Measurements from ENCODE around the gene KIF1A. TPM values are rescaled to one million over a fixed set of nuclear protein-coding genes. Genes with fewer than 3 reads are reported as not detected.

The KIF1A gene
- total and polyA plus RNA-seq, 10 of the 15 experiments (the other 5 are each of a cell fraction or from before 2014, with no cell fraction given): 0.04 to 0.95 (median 0.06) TPM; not detected in 5

- no TSS peak for BruUV-seq (replicated peaks)
- Histone ChIP-seq H3K9me3 (replicated peaks; ENCODE audit: control insufficient read depth, insufficient read depth, low read length) (no peaks in the 10 kb centered on the region; the same call in 2 of the 3 replicates), H3K27me3 (replicated peaks in 1 of 2; ENCODE audit: control insufficient read depth in 2 of 2, insufficient read depth in 2 of 2, low read length in 1 of 2) (no peaks in the 10 kb centered on the region; a peak in 2 of 4 replicates), H4K20me1 (ENCODE audit: control insufficient read depth, insufficient read depth) (no peaks in the 10 kb centered on the region), H3K36me3 (ENCODE audit: control insufficient read depth in 2 of 2, insufficient read depth in 2 of 2, low read length in 1 of 2) (no peaks in the 10 kb centered on the region), H3K4me3 (no peak overlapping the region), H3K79me2 (ENCODE audit: control insufficient read depth, insufficient read depth, low read length) (no peaks in the 10 kb centered on the region), H3K4me1 (ENCODE audit: control insufficient read depth, insufficient read depth, low read length) (no peaks in the 10 kb centered on the region), H3K4me2 (ENCODE audit: control insufficient read depth, insufficient read depth) (no peak overlapping the region), H3K9ac (ENCODE audit: control insufficient read depth, insufficient read depth, low read length) (no peak overlapping the region), H2AFZ (ENCODE audit: control insufficient read depth, low read depth, low read length) (no peak overlapping the region), H3K27ac (ENCODE audit: control insufficient read depth, insufficient read depth) (no peak overlapping the region)
- ChIA-PET RAD21 (ENCODE audit: unreplicated experiment) (interaction anchor here (1.2 kb wide), 1 partner anchor 156 kb away, joined by 3 read pairs; no protein-coding TSS in a partner anchor), POLR2A (no interaction called here), SMC1A (ENCODE audit: uncharacterized antibody, unreplicated experiment) (no interaction called here), CTCF (interaction anchor here (0.8 kb wide), 1 partner anchor 156 kb away, joined by 4 read pairs; no protein-coding TSS in a partner anchor)
- DNase-seq (ENCODE audit: low read depth, low spot score) (no peak), ATAC-seq (no peak), FAIRE-seq (no peak)
- in situ Hi-C loops (cut with MboI) (no loop called here), intact Hi-C loops (cut with micrococcal nuclease; ENCODE audit: unreplicated experiment) (no loop called here)
- no peak for TF ChIP-seq ZNF622 (IDR thresholded peaks at IDR 0.05)
- TF ChIP-seq USF1 (IDR thresholded peaks at IDR 0.05; ENCODE audit: borderline replicate concordance, extremely low read length, insufficient read depth, low read depth, low read length): no peak
- TF ChIP-seq ZNF274 (IDR thresholded peaks at IDR 0.05; ENCODE audit: insufficient read depth, insufficient read length): no peak
- no peak for TF ChIP-seq STAT1 (conservative IDR thresholded peaks at IDR 0.05)
- TF ChIP-seq LARP7 (IDR thresholded peaks at IDR 0.05): no peak
- no peak for TF ChIP-seq ZNF207 (IDR thresholded peaks at IDR 0.05; ENCODE audit: borderline replicate concordance)
- WGBS (ENCODE audit: insufficient coverage, insufficient replicate concordance, low lambda C conversion rate, missing lambda C conversion rate): 50% methylated on average over 7 of the region's 7 CpGs
Observed at GRCh38 chr2:240670402-240670801, 149.6 kb downstream of the KIF1A start.

GRCh38 chr2:240664622-240665021, 155.4 kb downstream of the KIF1A start:
- Histone ChIP-seq H3K4me2 (ENCODE audit: control insufficient read depth, insufficient read depth) (no peak overlapping the region), H3K4me1 (ENCODE audit: control insufficient read depth, insufficient read depth, low read length) (no peaks in the 10 kb centered on the region), H3K4me3 (no peak overlapping the region), H3K9ac (ENCODE audit: control insufficient read depth, insufficient read depth, low read length) (no peak overlapping the region), H3K27me3 (replicated peaks in 1 of 2; ENCODE audit: control insufficient read depth in 2 of 2, insufficient read depth in 2 of 2, low read length in 1 of 2) (no peaks in the 10 kb centered on the region; a peak in 1 of 4 replicates), H3K79me2 (ENCODE audit: control insufficient read depth, insufficient read depth, low read length) (no peaks in the 10 kb centered on the region), H3K9me3 (replicated peaks; ENCODE audit: control insufficient read depth, insufficient read depth, low read length) (peaks cover 2% of the 10 kb centered on the region; the same call in 1 of the 3 replicates), H3K36me3 (ENCODE audit: control insufficient read depth in 2 of 2, insufficient read depth in 2 of 2, low read length in 1 of 2) (no peaks in the 10 kb centered on the region), H3K27ac (ENCODE audit: control insufficient read depth, insufficient read depth) (no peak overlapping the region), H4K20me1 (ENCODE audit: control insufficient read depth, insufficient read depth) (no peaks in the 10 kb centered on the region), H2AFZ (ENCODE audit: control insufficient read depth, low read depth, low read length) (no peak overlapping the region)
- BruUV-seq (replicated peaks): no TSS peak
- SMC1A ChIA-PET (ENCODE audit: uncharacterized antibody, unreplicated experiment): no interaction called here
- in situ Hi-C loops (cut with MboI): no loop called here
- intact Hi-C loops (cut with micrococcal nuclease; ENCODE audit: unreplicated experiment): no loop called here
- DNase-seq (ENCODE audit: low read depth, low spot score) (no peak), ATAC-seq (no peak), FAIRE-seq (no peak)
- POLR2A ChIA-PET: no interaction called here
- RAD21 ChIA-PET (ENCODE audit: unreplicated experiment): no interaction called here
- WGBS (ENCODE audit: insufficient coverage, insufficient replicate concordance, low lambda C conversion rate, missing lambda C conversion rate): 5% methylated on average over 1 of the region's 1 CpG
- CTCF ChIA-PET: no interaction called here
- TF ChIP-seq HDGF (IDR thresholded peaks at IDR 0.05) (no peak), ESRRA (IDR thresholded peaks at IDR 0.05; ENCODE audit: low read length) (no peak), GATAD2B (conservative IDR thresholded peaks at IDR 0.05; ENCODE audit: low read depth) (no peak), ZBTB4 (CRISPR knock-in tag; IDR thresholded peaks at IDR 0.05) (no peak), MEF2B (IDR thresholded peaks at IDR 0.05; ENCODE audit: partially characterized antibody, poor library complexity, severe bottlenecking) (no peak), PML (IDR thresholded peaks at IDR 0.05; ENCODE audit: low read length) (no peak), EP300 (IDR thresholded peaks at IDR 0.05; ENCODE audit: borderline replicate concordance in 1 of 2, control insufficient read depth in 1 of 2, low read depth in 2 of 2, low read length in 2 of 2) (no peak), CREB1 (IDR thresholded peaks at IDR 0.05; ENCODE audit: low read depth) (no peak)
